GM18519 (cell line): ENCODE measurements around the gene ZBTB49.

Source experiments
- ATAC-seq: cut with Tn5 transposase; IDR thresholded peaks from one replicate; pipeline ENCODE4 v1.9.1; 2021; ENCODE audit warnings: mild to moderate bottlenecking, moderate library complexity; ENCODE audit not compliant: unreplicated experiment, low FRiP score

The ZBTB49 gene

DNA sequence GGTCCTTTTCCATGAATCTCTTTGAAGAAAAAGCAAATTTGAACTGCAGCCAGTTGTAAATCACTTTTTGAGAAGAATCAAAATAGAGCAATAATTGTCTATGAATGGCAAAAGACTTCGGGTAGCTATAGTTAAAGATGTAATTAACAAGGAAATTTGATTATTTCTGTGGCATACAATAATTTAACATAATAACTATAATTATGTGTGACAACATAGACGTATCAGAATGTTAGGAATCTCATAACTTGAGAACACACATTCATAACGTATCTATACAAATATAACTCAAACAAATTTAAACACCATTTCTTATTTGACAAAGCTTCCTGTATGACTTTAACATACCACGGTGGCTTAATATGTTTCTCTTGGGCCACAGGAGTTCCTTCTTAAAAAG lies 60.9 kb downstream of the ZBTB49 start:
- no peak for ATAC-seq

DNA sequence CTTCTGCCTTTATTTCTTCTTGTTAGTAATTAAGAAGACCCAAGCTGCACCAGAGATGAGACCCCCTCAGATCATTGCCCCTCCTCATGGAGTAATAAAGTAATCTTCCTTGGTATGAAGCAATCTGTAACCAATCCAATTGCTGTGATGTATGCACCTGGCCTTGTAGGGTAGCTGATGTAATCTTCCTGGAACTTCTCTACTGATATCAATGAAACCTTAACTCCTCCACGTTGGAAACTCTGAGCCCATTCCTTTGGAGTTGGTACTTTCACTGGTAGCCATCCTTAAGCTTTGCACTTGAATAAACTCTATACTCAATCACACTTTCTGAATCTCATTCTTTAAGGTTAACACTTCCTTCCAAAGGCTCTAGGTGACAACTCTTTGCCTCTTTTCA lies 65.3 kb downstream of the ZBTB49 start:
- no peak for ATAC-seq

DNA sequence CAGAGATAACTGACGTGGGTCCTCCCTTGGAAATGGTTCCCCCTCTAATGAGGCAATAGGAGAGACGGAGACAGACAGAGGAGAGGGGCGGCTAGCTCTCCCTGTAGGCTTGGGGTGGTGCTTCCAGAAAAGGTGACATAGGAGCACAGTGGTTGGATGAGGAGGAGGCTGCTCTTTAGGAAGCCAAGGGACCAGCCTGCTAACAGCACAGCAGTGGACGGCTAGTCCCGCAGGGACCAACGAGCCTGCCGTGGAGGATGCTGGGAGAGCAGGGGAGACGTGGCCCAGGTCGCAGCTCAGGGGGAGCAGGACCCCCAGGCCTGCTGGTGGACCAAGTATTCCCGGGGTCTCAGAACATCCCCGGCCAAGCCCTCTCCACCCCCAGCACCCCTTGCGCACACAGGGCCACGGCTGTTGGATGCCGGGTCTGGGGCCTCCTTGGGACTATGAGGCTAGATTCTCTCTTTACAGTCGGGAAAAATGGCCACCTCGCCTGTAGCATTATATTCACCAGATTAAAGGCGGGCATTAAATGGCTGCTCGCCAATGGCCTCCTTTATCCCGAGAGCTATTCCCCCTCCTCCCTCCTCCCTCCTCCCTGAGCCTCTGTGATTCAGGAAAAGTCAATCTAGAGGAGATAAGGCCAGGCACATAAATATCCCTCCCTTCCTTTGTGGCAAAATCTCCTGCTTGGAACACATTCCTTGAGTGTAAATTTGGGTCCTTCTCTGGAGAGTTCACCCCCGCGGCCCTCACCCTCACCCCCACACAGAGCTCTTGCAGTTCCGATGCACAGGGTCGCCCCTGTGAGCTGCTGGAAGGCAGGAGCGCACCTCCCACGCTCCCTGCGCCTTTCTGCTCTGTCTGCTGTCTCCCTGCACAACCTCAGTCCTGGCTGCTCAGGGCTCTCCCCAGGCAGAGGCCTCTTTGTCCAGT lies 66.3 kb downstream of the ZBTB49 start:
- ATAC-seq = no peak

DNA sequence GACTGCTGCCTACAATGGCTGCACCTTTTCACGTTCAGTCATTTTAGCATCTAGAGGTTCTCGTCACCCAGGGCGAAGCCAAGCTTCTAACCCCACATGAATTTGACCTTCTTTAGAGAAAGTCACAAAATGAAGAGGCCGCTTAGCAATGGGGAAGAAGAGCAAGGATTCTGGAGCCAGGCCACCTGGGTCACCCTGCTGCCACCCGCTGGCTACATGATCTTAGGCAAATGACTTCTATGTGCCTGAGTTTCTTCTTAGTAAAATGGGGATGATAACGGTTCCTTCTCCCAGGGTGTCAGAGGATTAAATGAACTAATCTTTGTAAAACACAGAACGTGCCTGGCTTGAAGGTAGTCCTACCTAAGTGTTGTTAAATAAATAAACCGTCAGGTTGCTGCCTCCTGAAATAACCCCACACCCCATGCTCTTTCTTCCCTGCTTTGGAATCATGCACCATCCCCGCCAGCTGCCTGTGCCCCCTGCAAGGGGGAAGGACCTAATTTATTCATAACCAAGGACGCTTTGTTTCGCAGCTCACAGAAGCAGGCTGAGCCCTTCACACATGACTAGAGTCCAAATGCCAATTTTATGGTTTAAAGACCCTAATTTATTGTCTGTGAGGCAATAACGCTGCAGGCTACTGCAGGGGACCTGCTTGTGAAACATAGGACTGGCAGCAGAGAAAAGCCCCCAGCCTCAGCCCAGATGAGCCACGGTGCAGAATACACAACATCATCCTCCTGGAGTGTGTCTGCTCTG lies 68.2 kb downstream of the ZBTB49 start:
- ATAC-seq = no peak

DNA sequence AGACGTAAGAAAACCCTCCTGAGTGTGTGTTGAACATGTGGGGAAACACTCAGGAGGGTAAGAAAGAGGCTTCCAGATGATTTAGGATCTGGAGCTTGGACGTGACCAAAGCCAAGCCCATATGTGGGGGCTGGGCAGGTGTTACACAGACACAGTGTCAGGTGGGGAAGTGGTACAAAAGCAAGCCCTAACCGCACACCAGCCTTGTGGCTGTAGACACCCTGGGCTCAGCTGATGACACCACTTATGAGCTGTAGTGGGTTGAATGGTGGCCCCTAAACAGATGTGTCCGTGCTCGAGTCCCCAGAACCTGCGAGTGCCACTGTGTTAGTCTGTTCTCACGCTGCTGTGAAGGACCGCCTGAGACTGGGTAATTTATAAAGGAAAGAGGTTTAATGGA lies 71.8 kb downstream of the ZBTB49 start:
- ATAC-seq = no peak

DNA sequence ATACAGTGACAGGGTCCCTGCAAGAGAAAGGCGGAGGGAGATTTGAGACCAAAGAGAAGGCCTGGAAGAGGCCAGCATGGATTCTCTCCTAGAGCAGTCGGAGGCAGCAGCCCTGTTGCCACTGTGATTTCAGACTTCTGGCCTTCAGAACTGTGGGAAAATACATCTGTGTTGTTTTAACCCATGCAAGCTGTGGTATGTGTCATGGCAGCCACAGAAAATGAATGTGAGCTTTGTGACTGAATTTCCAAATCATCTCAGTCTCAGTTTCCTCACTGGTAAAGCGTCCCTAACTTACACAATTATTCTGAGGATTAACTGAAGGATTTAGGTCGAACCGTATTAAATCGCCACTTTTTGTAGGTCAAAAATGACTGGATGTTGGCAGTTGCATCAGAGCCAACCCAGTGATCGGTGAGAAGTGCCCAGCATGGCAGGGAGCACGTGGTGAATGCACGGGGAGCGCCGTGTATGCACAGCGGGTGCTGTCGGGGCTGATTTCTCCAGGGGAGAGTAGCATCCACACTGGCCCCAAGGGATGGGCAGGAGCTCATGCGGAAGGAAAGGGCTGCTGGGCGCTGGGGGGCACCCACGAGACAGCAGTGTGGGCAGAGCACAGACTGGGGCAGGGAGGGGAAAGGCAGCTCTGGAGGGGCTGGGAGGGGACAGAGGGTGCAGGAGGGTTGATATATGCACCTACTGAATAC lies 73.1 kb downstream of the ZBTB49 start:
- ATAC-seq = no peak

DNA sequence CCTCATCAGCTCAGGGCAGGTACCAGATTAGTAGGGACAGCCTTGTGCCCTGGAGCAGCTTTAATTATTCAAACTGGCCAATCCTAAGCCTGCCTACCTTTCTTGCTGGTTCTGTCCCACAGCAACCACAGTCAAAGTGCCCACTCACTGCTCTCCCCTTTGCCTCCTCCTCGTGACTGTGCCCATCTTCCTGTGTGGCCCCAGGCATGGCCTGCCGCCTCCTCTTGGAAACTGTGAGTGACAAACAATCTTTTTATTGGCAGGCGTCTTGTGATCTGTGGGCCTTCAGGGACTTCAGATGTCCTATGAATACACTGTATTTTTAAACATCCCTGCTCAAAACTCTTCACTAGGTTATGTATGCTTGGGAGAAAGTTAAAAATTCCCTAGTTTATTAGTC lies 74.0 kb downstream of the ZBTB49 start:
- ATAC-seq = no peak

DNA sequence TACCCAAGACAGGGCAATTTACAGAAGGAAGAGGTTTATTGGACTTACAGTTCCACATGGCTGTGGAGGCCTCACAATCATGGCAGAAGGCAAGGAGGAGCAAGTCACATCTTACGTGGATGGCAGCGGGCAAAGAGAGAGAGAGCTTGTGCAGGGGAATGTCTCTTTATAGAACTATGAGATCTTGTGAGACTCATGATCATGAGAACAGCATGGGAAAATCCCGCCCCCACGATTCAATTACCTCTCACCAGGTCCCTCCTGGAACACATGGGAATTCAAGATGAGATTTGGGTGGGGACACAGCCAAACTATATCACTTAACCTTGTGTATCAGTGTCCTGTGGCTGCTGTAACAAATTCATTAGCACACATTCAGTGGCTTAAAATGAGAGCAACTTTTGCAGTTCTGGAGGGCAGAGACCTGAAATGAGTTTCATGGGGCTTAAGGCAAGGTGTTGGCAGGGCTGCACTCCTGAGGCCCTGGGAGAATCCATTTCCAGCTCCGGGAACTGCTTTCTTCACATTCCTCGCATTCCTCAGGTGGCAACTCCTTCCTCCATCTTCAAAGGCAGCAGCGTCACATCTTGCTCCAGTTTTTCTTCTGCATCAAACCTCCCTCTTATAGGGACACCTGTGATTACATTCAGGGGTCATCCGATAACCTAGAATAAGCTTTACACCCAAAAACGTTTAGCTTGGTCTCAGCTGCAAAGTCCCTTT lies 74.6 kb downstream of the ZBTB49 start:
- no peak for ATAC-seq

DNA sequence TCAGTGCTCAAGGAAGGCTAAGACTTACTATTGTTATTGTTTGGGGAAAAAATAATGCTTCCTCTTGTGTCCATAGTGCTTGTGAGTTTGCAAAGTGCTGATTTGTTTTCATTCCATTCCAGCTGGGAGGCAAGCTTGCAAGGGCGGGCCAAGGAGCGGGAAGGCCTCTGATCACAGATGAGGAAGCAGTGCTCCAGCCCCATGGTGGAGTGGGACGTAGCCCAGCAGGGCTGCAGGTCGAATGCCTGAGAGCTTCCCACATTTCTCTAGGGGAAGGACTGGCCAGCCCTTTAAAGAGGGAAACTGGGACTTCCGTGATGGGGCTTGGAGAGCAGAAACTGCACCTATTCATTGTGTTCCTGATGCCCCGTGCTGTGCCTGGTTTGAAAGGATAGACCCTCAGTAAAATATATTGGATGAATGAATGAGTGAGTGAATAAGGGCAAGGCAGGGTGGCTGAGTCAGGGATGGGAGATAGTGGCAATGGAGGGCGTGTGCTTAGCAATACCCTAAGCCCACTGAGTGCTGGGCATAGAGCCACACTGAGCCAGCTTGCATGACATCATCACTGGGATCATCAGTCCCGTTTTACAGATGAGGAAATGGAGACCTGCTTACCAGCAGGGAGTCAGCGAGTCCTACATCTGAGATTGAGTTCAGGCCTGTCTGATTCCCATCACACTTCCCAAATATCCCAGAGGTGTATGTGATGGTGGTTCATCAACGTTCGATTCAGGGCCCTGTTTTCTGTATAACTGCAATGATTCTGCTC lies 78.9 kb downstream of the ZBTB49 start:
- ATAC-seq = no peak
